GM23248 (cell line): ENCODE measurements around the gene PTPRH. TPM values are rescaled to one million over a fixed set of nuclear protein-coding genes. Genes with fewer than 3 reads are reported as not detected.

Experiments used
- DNase-seq: peaks from one replicate; pipeline ENCODE4 v3.0.0-alpha.2; 2015
- H2AFZ ChIP-seq: fragments of 200-600 bp; sonication (generic); 2 replicates; pipeline ENCODE4 v1.6.1; 2016; ENCODE audit warnings: antibody characterized with exemption
- H3F3A ChIP-seq: fragments of 200-600 bp; sonication (generic); 2 replicates; pipeline ENCODE4 v1.6.1; 2016; ENCODE audit warnings: mild to moderate bottlenecking, antibody characterized with exemption, mixed run types; ENCODE audit not compliant: insufficient read depth
- H3K27ac ChIP-seq: fragments of 200-600 bp; sonication (generic); 2 replicates; pipeline ENCODE4 v1.5.1; 2016; ENCODE audit warnings: mild to moderate bottlenecking
- H3K27me3 ChIP-seq: fragments of 200-600 bp; sonication (generic); replicated peaks from 2 replicates; pipeline ENCODE4 v1.6.1; 2016; ENCODE audit warnings: mild to moderate bottlenecking; ENCODE audit not compliant: insufficient read depth
- H3K36me3 ChIP-seq: fragments of 200-600 bp; sonication (generic); 2 replicates; pipeline ENCODE4 v1.6.1; 2016; ENCODE audit warnings: low read depth, mild to moderate bottlenecking
- H3K4me1 ChIP-seq: fragments of 200-600 bp; sonication (generic); 2 replicates; pipeline ENCODE4 v1.6.1; 2016; ENCODE audit warnings: mild to moderate bottlenecking; ENCODE audit not compliant: insufficient read depth
- H3K4me2 ChIP-seq: fragments of 200-600 bp; sonication (generic); one replicate; pipeline ENCODE4 v1.6.1; 2016; ENCODE audit warnings: mild to moderate bottlenecking; ENCODE audit not compliant: unreplicated experiment
- H3K4me3 ChIP-seq: fragments of 200-600 bp; sonication (generic); 2 replicates; pipeline ENCODE4 v1.5.1; 2016; ENCODE audit warnings: mild to moderate bottlenecking
- H3K79me2 ChIP-seq: fragments of 200-600 bp; sonication (generic); 2 replicates; pipeline ENCODE4 v1.6.1; 2016; ENCODE audit warnings: mild to moderate bottlenecking; ENCODE audit not compliant: insufficient read depth
- H3K9ac ChIP-seq: fragments of 200-600 bp; sonication (generic); 2 replicates; pipeline ENCODE4 v1.6.1; 2016; ENCODE audit warnings: mild to moderate bottlenecking
- H3K9me2 ChIP-seq: fragments of 200-600 bp; sonication (generic); 2 replicates; pipeline ENCODE4 v1.6.1; 2016; ENCODE audit warnings: mixed run types, mild to moderate bottlenecking, moderate library complexity; ENCODE audit not compliant: insufficient read depth
- H3K9me3 ChIP-seq: fragments of 200-600 bp; sonication (generic); one replicate; pipeline ENCODE4 v1.6.1; 2017; ENCODE audit warnings: low read depth
- H4K20me1 ChIP-seq: fragments of 200-600 bp; sonication (generic); 2 replicates; pipeline ENCODE4 v1.6.0; 2016; ENCODE audit not compliant: insufficient read depth
- EZH2 ChIP-seq: fragments of 200-600 bp; sonication (generic); IDR thresholded peaks from 2 replicates; pipeline ENCODE4 v1.6.1; 2018; ENCODE audit warnings: antibody characterized with exemption, mild to moderate bottlenecking; ENCODE audit not compliant: insufficient read depth, poor library complexity, severe bottlenecking
- EZH2phosphoT487 ChIP-seq: fragments of 200-600 bp; sonication (generic); IDR thresholded peaks from 2 replicates; pipeline ENCODE4 v1.6.1; 2018; ENCODE audit warnings: antibody characterized with exemption, moderate library complexity, mild to moderate bottlenecking, low read depth; ENCODE audit not compliant: insufficient read depth
- WGBS, 2 experiments: methylation state at CpG; one replicate each; pipeline ENCODE4 v1.1.6; 2015 to 2017; ENCODE audit warnings: low lambda C conversion rate in 2 of 2, low coverage in 1 of 2; ENCODE audit errors: missing lambda C conversion rate in 2 of 2; 5-methylcytosine and 5-hydroxymethylcytosine counted together
- in situ Hi-C: fragments of 300-500 bp; cut with MboI; formaldehyde crosslinking; loops from 2 replicates; pipeline ENCODE4 v1.15.0; 2020
- polyA plus RNA-seq: library from polyadenylated mRNA; unstranded; fragments of >200 nt; fragmentation: Nextera tagmentation; extraction: Ambion mirVana; gene quantifications from 2 replicates; pipeline ENCODE4 v1.2.1, GENCODE V29; 2016
- total RNA-seq: library from RNA; depleted of rRNA; stranded (reverse); fragments of >200 nt; shearing (Covaris generic); gene quantifications from 2 replicates; pipeline ENCODE4 v1.2.3, GENCODE V29; 2014

PTPRH gene
- total and polyA plus RNA-seq, 2 experiments from 2014 or later: 0.28 to 0.43 TPM

- Histone ChIP-seq H3K4me2 (no peak overlapping the region), H3K79me2 (no peaks in the 10 kb centered on the region), H3K4me3 (no peak overlapping the region), H3K4me1 (no peaks in the 10 kb centered on the region), H3K9me3 (no peaks in the 10 kb centered on the region), H2AFZ (no peak overlapping the region), H4K20me1 (no peaks in the 10 kb centered on the region), H3K27me3 (peaks cover 29% of the 10 kb centered on the region), H3K36me3 (no peaks in the 10 kb centered on the region), H3F3A (no peaks in the 10 kb centered on the region), H3K27ac (no peak overlapping the region), H3K9me2 (no peaks in the 10 kb centered on the region), H3K9ac (no peak overlapping the region)
- no peak for TF ChIP-seq EZH2phosphoT487
- no peak for TF ChIP-seq EZH2
- in situ Hi-C loops: loop anchor here (10.0 to 25.0 kb wide), 2 partner anchors 268 to 491 kb away; partner anchors contain the start of genes CCDC106, ZNF580 and ZNF581
- WGBS, 2 experiments: 2 to 8% methylated on average over 10 to 27 of the region's 27 CpGs
- peak; percentile 16 for DNase-seq
These were observed 62.5 kb downstream of the PTPRH start for GRCh38 chr19:55146705-55147273.

GRCh38 chr19:55146078-55146704 lies 63.1 kb downstream of the PTPRH start:
- Histone ChIP-seq H3K4me2 (no peak overlapping the region), H3K9ac (no peak overlapping the region), H4K20me1 (no peaks in the 10 kb centered on the region), H3K4me3 (no peak overlapping the region), H3K27me3 (peaks cover 30% of the 10 kb centered on the region), H3K9me3 (no peaks in the 10 kb centered on the region), H3K36me3 (no peaks in the 10 kb centered on the region), H3F3A (no peaks in the 10 kb centered on the region), H2AFZ (no peak overlapping the region), H3K27ac (no peak overlapping the region), H3K4me1 (no peaks in the 10 kb centered on the region), H3K79me2 (no peaks in the 10 kb centered on the region), H3K9me2 (no peaks in the 10 kb centered on the region)
- TF ChIP-seq EZH2: no peak
- TF ChIP-seq EZH2phosphoT487: no peak
- in situ Hi-C loops: loop anchor here (10.0 to 25.0 kb wide), 2 partner anchors 269 to 491 kb away; partner anchors contain the start of genes CCDC106, ZNF580 and ZNF581
- DNase-seq: peak; percentile 46
- WGBS, 2 experiments: 0 to 3% methylated on average over 6 to 39 of the region's 41 CpGs

- Histone ChIP-seq H3K4me3 (no peak overlapping the region), H3K27me3 (peaks cover 27% of the 10 kb centered on the region), H3F3A (no peaks in the 10 kb centered on the region), H3K4me2 (no peak overlapping the region), H3K27ac (no peak overlapping the region), H3K9ac (no peak overlapping the region), H3K79me2 (no peaks in the 10 kb centered on the region), H3K36me3 (no peaks in the 10 kb centered on the region), H3K9me3 (no peaks in the 10 kb centered on the region), H3K9me2 (no peaks in the 10 kb centered on the region), H2AFZ (no peak overlapping the region), H4K20me1 (no peaks in the 10 kb centered on the region), H3K4me1 (no peaks in the 10 kb centered on the region)
- DNase-seq: no peak
- TF ChIP-seq EZH2 (no peak), EZH2phosphoT487 (no peak)
- in situ Hi-C loops: loop anchor here (10.0 to 25.0 kb wide), 2 partner anchors 270 to 492 kb away; partner anchors contain the start of genes CCDC106, ZNF580 and ZNF581
- 27 to 28% methylated on average over 2 to 3 of the region's 3 CpGs for WGBS, 2 experiments
These were observed 64.1 kb downstream of the PTPRH start for GRCh38 chr19:55145232-55145631.

GRCh38 chr19:55141696-55142095 lies 67.6 kb downstream of the PTPRH start:
- DNase-seq: no peak
- in situ Hi-C loops: loop anchor here (10.0 to 25.0 kb wide), 2 partner anchors 273 to 496 kb away; partner anchors contain the start of genes CCDC106, ZNF580 and ZNF581
- Histone ChIP-seq H3K79me2 (no peaks in the 10 kb centered on the region), H3K4me3 (0 out of 2 replicates have a peak overlapping the region, but pooled peaks have one; percentile 42), H3K36me3 (no peaks in the 10 kb centered on the region), H3K27ac (no peak overlapping the region), H4K20me1 (no peaks in the 10 kb centered on the region), H3K9me2 (no peaks in the 10 kb centered on the region), H3K9ac (no peak overlapping the region), H3K4me1 (no peaks in the 10 kb centered on the region), H3K9me3 (no peaks in the 10 kb centered on the region), H3K4me2 (peak overlapping the region; percentile 62), H2AFZ (peak overlapping the region; percentile 58; the same call in 1 of the 2 replicates), H3F3A (no peaks in the 10 kb centered on the region), H3K27me3 (peaks cover 9% of the 10 kb centered on the region)
- TF ChIP-seq EZH2phosphoT487: no peak
- no peak for TF ChIP-seq EZH2
- WGBS, 2 experiments: 10 to 11% methylated on average over 21 of the region's 21 CpGs
